Endothelial cell of hepatic sinusoid (primary cell): ENCODE data around the gene SDE2.
"Not testable (repeated sequence)": the region's sequence is repeated elsewhere in the genome, so short reads cannot be mapped to it uniquely, and the experiment has no call there.

ENCODE experiments used
- in situ Hi-C: cut with HindIII; loops from 2 replicates; pipeline ENCODE4 v1.10.0; 2017; ENCODE audit warnings: low sequenced_read_pairs

The SDE2 gene

DNA sequence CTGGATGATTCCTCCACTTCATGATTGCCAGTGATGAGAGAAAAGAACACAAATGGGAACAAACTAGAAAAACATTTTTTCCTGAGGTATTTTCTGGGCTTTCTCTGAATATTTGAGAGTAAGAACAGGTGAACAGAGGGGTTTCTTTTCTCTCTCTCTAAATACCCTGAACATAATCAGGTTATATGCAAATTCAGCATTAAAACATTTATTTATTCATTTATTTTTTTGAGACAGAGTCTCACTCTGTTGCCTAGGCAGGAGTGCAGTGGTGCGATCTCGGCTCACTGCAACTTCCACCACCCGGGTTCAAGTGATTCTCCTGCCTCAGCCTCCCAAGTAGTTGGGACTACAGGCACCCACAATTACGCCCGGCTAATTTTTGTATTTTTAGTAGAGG lies 52.3 kb downstream of the SDE2 start:
- in situ Hi-C loops: no loop called here

DNA sequence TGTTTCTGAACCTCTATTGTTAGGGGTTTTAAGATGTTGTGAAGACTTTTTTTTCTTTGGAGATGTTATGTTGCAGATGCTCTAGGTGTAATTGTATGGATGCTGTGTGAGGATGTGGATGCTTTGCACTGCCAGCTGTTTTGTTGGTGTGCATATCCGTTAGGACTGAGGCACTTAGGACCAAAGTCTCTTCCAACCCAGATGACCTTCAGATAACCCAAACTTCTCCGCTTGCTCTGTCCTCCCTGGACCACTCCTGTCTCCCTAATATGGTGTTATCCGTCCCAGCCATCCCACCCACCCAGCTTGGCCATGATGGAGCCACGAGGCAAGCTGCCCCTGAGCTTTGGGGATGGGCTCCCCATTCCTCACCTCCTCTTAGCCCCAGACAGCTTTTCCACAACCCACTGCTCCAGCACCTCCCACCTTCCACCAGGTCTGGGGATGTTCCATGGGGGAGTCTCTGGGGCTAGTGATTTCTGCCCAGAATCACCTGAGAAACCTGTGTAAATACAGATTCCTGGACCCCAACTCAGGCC lies 53.0 kb downstream of the SDE2 start:
- in situ Hi-C loops: no loop called here

DNA sequence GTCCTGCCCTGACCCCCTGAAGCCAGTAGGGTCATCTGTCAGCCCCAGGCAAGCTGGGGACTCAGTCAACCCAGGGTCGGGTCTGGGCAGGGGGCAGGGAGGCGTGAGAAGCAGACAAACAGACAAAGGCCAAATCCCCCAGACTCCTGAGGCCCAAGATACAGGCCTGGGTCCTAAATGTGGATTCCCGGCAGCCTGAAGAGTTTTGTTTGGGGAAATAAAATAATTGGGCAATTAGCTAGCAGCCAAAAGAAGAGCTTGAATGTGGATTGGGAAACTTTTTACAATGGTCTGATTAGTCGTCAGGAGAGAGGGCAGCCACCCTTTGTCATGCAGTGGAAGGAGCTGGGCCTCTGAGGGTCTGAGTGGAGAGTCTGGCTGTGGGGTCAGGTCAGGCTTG lies 53.6 kb downstream of the SDE2 start:
- in situ Hi-C loops: no loop called here

DNA sequence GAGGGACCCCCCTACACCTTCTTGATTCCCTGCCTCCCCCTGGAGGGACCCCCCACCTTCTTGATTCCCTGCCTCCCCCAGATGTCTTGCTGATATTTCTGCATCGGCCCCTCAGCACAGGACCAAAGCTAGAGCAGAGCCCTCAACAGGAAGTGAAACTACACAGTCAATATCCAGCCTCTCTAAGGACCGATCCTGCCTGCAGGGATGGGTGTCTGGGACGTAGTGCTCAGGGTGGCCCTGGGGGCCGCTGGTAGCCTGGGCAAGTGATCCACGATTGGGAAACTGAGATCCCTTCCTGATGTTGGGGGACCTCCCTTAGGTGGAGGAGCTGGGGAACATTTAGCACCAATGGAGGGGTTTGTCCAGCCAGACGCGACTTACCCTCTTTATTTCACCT lies 54.2 kb downstream of the SDE2 start:
- in situ Hi-C loops: no loop called here

DNA sequence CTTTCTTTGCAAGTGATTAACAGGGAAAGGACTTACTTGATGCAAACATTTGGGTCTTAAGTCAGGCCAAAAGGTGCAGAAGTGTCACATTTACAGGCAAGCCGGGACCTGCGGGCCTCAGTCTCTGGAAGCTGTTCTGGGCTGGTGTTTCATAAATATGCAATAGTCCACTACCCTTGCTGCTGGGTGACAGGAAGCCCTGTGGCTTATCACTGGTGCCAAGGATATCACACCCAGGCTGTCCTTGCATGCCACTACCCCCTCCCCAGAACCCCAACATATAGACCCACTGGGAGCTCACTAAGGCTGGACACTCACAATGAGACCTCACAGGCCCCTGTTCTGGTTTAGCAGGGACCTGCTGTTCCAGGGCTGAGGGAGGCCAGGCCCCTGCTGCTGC lies 54.8 kb downstream of the SDE2 start:
- in situ Hi-C loops: no loop called here

DNA sequence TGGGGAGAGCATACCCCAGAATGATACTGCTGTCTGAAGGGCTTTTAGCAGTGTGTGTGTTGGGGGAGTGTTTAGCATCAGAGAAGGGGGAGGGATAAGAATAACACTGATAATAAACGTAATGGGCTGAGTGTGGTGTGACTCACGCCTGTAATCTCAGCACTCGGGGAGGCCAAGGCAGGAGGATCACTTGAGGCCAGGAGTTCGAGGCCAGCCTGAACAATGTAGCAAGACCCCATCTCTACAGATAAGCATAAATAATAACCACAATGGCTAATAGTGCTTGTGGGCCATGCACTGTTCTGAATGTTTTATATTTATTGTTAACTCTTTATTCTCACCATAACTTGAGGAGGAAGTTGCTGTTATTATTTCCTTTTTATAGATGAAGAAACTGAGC lies 55.6 kb downstream of the SDE2 start:
- in situ Hi-C loops: no loop called here

DNA sequence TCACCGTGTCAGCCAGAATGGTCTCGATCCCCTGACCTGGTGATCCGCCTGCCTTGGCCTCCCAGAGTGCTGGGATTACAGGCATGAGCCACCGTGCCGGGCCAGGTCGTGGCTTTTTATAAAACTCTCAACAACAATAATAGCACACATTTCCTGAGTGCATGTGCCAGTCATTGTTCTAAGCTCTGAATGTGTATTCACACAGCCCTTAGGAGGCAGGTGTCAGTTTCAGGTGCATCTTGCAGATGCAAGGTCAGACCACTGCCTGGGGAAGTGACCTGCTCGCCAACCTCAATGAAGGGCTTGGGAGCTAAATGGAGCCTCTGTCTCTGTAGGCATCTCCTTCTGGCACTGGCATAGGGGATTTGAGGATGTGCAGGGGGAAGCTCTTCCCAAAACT lies 56.6 kb downstream of the SDE2 start:
- in situ Hi-C loops: no loop called here

DNA sequence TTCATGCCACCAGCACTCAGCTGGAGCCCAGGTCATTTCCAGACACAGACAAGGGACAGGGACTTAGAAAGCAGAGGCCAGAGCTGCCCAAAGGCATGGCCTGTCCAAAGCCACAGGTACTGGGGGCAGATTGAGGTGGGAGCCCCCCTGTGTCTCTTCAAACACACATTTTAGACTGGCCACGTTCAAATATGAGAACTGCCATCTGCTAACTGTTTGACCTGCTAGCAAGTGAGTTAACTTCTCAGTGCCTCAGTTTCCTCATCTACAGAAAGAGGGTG lies 57.3 kb downstream of the SDE2 start:
- in situ Hi-C loops: no loop called here

DNA sequence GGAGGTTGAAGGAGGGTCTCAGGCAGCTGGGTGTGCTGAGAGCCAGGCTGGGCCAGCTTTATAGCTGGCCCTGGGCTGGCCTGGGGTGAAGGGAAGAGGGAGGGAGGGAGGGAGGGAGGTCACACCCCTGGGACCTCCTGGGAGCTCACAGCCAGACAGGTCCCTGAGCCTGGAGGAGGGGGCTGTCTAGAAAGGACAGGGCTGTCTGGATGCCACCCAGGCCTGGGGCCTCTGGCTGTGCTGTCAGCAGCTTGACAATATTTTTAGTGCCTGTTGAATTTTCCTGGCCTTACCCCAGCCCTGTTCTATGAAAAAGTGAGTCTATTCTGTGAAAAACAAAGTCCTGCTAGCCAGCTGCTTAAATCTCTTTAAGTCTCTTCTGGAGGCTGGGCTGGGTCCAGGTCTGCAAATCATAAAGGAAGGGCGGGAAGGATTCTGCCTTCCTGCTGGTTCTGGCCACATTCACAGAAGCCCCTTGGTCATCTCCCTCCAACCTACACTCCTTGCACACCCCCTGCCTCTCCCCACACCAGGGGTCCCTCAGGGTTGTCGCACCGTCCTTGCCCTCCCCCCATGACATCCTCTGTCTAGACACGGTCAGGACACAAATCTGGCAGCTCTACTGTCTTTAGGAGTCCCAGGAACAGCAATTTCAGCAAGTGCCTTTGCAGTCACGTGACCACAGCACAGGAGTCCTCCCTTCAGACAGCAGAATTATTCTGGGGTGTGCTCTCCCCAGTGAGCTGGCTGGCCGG lies 57.8 kb downstream of the SDE2 start, which contains the start of gene LEFTY2:
Gene LEFTY2, minus strand, starts transcription at position 34 of the 755 bp plus-strand sequence. CDS start 80 bp downstream, outside the sequence.
- in situ Hi-C loops: no loop called here

DNA sequence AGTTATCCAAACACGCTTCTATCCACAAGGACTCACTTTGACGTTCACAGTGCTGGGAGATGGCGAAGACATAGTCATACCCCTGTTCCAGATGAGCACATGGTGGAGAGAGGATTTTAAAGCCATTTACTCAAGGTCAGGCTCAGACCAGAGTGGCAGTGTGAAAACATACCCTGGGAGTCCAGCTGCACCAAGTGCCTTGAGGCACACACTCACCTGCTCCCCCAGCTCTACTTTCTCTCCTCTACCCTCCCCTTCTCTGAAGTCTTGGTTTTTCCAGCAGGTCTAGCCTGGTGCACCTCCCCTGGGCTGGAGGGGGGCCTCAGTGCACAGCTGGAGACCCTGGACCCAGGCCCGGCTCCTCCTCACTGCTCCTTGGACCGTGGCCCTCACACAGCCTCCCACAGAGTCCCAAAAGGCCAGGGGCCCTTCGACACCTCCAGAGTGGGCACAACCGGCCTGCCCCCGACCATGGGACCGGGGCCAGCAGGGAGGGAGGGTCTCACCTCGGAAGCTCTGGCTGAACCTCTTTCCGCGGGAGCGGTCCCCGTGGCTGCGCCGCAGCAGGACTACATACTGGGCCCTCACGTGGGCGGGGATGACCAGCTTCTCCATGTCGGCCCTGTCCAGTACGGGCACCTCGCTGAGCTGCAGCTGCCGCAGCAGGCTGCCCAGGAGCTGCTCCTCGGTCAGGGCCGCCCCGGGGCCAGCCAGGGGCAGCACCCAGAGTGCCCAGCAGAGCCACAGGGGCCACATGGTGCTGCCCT lies 58.6 kb downstream of the SDE2 start:
- in situ Hi-C loops: no loop called here

DNA sequence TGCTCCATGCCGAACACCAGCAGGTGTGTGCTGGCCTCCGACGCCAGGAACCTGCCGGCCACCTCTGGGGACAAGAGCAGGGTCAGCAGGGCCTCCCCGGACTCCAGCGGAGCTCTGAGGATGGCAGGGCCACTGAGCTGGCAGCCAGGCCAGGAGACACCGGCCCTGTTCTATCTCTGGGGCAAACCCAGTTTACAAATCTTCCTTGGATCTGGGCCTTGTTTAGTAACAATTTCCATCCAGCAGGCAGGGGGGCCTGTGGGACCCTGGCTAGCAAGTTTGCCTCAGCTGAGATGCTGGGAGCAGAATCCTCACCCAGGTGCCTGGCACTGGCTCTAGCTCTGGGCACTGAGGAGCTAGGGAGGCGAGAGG lies 59.2 kb downstream of the SDE2 start:
- in situ Hi-C loops: not testable (repeated sequence)

DNA sequence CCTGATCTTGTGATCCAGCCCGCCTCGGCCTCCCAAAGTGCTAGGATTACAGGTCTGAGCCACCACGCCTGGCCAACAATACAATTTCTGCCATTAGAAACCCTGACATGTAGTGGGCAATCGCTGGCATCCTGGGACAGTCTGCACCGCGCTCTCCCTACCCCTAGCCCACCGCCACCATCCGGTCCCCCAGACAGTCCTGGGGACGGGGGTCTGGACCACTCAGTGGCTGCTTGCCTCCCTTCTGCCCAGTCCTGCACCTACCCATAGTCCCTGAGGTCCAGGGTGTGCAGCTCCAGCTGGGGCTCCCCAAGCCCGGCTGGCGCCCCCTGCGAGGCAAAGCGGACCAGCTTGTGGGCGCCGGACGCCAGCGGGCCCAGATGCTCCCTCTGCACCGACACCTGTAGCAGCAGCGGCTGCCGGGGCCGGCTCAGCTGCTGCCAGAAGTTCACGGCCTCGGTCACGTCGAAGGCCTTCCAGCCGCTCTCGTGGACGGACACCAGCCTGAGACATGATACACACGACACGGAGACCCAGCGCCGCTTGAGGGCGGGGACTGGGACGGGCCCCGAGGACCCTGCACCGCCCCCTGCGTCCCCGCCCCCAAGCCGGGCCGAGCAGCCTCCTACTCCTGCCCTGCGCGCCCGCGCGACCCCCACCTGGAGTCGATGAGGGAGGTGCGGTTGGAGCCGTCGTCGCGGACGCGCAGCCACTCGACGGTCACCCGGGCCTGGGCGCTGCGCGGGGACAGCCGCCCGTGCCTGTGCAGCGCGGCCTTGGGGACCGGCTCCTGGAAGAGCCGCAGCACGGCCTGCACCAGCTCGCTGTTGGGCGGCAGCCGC lies 59.8 kb downstream of the SDE2 start:
- in situ Hi-C loops: not testable (repeated sequence)

DNA sequence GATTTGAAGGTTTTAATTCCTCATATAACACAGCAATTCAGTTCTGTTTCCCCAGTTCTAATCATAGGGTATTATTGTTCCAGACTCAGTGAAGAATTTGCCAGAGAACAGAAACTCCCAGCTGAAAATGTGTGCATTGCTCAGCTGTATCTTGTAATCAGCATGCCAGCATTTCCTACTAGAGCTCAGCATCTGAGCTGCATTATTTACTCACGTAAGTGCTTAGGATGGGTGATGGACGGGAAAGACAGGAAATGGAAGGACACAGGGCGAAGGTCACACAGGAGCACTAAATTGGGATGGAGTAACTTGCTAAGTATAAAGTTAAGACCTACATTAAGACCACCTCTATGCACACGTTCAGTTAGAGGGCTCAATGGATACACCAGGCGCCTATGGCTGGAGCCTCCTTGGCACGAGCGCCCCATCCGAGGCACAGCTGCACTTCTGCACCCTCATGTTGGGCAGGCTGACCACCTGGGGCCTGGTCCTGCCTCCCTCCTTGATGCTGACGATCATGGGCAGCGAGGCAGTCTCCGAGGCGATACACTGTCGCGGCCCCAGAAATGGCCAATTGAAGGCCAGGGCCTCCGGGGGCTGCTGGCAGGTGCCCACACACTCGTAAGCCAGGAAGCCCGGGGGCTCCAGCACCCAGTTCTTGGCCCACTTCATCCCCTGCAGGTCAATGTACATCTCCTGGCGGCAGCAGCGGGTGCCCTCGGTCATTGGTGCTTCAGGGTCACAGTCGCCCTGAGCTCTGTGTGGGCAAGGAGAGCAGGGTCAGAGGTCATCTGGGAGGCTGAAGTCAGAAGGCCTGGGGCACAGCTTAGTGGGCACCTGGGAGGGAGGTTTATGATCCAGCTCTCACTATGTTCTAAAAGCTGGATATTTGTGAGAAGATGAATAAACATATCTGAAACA lies 61.8 kb downstream of the SDE2 start:
- in situ Hi-C loops: no loop called here

DNA sequence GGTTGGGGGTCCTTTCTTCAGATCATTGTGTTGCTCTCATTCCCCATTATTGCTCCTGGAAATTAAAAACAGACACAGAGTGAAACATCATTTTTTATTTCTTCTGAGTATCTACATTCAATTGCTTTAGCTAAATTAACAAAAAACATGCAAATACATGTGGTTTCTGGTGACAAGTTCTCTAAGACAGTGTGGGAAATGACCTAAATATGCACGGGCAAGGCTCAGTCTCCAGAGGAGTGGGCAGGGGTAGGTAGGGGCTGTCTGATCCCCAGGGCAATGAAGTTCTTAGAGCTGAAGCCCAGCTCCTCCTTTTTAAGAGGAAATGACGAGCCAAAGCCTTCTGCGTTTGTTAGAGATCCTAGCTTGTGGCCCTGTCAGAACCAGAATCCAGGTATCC lies 62.6 kb downstream of the SDE2 start:
- in situ Hi-C loops: no loop called here

DNA sequence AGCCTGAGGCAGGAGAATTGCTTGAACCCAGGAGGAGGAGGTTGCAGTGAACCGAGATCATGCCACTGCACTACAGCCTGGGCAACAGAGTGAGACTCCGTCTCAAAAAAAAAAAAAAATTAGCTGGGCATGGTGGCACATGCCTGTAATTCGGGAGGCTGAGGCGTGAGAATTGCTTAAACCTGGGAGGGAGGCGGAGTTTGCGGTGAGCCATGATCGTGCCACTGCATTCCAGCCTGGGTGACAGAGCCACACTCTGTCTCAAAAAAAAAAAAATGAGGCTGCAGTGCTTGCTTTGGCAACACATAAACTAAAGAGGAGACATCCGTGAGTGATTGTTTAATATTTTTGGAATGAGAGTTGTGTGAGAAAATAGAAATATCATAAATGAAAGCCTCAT lies 63.1 kb downstream of the SDE2 start:
- in situ Hi-C loops: not testable (repeated sequence)

DNA sequence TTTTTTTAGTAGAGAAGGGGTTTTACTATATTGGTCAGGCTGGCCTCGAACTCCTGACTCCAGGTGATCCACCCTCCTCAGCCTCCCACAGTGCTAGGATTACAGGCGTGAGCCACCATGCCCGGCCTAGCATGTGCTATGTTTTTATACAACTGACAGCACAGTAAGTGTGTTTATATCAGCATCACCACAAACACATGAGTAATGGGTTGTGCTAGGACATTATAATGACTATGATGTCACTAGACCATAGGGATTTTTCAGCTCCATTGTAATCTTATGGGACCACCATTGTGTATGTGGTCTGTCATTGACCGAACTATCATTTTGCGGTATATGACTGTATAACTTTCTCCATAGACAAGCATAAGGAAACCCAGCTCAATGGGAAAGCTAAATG lies 64.4 kb downstream of the SDE2 start:
- in situ Hi-C loops: no loop called here

DNA sequence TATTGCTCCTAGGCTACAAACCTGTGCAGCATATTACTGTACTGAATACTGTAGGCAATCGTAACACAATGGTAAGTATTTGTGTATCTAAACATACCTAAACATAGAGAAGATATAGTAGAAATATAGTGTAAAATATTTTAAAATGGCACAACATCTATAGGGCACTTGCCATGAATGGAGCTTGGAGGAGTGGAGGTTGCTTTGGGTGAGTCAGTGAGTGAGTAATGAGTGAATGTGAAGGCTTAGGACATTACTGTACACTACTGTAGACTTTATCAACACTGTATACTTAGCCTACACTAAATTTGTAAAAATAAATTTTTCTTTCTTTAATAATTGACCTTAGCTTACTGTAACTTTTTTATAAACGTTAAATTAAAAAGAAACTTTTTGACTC lies 66.1 kb downstream of the SDE2 start:
- in situ Hi-C loops: no loop called here
